Thyroid gland (tissue), 4 donors: ENCODE data around the gene DNAI1.

ENCODE experiments used
- CTCF ChIP-seq, 6 experiments: fragments of 200-600 bp in 3 of 6; fragments of 450-650 bp in 3 of 6; sonication (generic) in 3 of 6; IDR thresholded peaks; one replicate each; pipeline ENCODE4 v1.5.1; 2016 to 2019; ENCODE audit warnings: antibody characterized with exemption in 6 of 6, mild to moderate bottlenecking in 2 of 6, inconsistent platforms in 1 of 6, moderate library complexity in 1 of 6
- POLR2A ChIP-seq, 2 donors: fragments of 450-650 bp; IDR thresholded peaks; one replicate each; pipeline ENCODE4 v1.6.1; 2017; ENCODE audit warnings: antibody characterized with exemption in 2 of 2, mild to moderate bottlenecking in 2 of 2, moderate library complexity in 1 of 2

- TF ChIP-seq CTCF (IDR thresholded peaks at IDR 0.05): no peak
- no peak for TF ChIP-seq POLR2A (IDR thresholded peaks at IDR 0.05)
Measured at GRCh38 chr9:34550016-34550680, 91.5 kb downstream of the DNAI1 start.
